Measurements from ENCODE around the gene GNG14.

Gene GNG14

GRCh38 chr19:12727745-12728433 is 40.1 kb downstream of the GNG14 start:
- no peak for DNase-seq

DNA sequence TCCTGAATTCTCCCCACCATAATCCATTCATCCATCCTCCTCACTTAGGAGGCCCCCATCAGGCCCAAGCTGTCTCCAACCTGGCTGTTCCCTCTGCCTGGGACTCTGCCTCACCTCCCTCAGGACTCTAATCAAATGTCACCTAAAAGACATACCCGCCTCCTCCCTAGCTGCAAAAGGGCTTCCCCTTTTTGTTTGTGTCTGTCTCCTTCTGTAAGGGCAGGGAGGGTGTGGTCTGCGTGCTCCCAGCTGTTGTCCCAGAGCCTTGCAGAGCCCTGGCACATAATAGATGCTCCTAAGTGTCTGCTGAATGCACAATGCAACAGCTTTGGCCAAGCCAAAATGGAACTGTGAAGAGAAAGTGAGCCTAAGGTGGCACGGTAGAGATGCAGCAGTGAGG is 42.3 kb downstream of the GNG14 start:
- no peak for DNase-seq

DNA sequence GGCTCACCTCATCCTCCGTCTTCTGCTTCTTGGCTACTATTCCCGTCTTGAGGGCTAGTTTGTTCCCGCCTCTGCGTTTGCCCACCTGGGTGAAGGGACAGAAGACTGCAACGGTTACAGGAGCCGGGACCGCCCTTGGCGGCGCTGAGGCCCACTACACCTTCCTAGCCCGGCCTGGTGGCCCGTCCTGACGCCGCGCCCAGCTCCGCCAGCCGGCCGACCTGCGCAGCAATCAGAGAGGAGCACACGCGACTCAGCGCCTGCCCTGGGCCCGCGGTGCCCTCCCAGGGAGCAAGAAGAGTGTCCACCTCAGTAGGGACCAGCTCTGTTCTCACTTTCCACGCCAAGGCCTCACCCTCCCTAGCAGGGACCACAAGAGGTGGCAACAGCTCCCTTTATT is 43.5 kb downstream of the GNG14 start:
- DNase-seq: no peak

DNA sequence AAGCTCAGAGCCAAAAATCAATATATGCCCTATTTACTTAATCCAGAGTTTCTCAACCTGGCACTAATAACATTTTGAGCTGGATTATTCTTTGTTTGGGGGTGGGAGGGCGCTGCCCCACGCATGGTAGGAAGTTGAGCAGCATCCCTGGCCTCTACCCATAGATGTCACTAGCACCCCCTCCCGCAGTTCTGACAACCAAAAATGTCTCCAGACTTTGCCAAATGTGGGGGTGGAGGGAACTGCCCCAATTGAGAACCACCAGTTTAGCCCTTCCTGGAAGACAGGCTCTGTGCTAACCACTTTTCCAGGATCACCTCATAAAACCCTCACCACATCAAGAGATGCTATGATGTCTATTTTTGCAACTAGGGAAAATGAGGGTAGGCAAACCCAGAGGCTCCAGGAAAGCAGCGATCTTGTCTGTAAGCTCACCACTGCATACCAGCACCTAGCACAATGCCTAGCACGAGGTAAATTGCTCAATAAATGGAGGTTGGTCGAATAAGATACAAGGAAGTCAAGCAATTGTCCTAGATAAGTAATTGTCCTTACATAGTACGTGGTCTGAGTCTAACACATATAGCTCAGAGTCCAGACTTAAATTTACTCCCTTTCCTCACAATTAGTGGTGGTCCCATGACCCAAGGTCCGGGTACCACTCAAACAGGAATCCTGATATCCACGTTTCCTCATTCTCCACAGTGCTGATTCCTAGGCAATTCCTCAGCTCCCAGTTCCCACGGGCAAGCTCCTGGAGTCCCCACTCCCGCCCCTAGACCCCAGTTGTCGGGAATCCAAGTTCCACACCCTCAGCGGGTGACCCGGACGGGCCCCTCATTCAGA is 45.8 kb downstream of the GNG14 start:
- DNase-seq: peak in 1 of 4 experiments; percentile 18

GRCh38 chr19:12736995-12737834 is 49.4 kb downstream of the GNG14 start, which contains the start of gene GET3:
TSS of gene GET3 (plus strand) at chr19:12737497. CDS start at chr19:12737506, 9 bp downstream.
- peak; percentile 50 to 67 (median 56) for DNase-seq

DNA sequence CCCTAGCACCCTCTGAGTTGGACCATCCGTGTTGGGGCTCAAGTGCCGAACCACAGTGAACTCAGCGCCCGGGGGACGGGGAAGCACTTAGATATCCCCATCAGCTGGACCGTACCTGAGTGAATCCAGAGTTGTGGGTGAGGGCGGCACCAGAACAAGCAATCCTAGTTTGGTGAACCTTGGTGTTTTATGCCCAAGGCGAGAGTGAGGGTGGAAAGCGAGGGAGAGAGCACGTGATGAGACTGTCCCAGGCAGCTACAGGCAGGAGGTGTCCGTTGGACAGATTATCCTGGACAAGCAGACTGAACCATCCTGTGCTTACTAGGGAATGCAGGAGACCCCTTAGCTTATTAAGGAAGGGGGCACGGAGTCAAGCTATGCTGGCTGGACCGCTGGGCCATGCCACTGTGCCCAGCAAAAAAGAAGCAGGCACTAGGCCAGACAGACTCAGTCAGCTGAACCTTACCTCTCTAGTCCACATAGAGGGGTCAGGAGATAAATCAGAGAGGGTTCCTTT is 50.1 kb downstream of the GNG14 start:
- DNase-seq: no peak
